ENCODE data around the gene LAMA3. TPM values are rescaled to one million over a fixed set of nuclear protein-coding genes. Genes with fewer than 3 reads are reported as not detected.

Gene LAMA3
- total RNA-seq, 2 donors from 2014 or later = 0.19 TPM; not detected in 1

GRCh38 chr18:24000613-24001490 is 311.6 kb downstream of the LAMA3 start:
- Mint-ChIP-seq H3K27me3 (ENCODE audit: low read depth) (no peaks in the 10 kb centered on the region), H3K36me3 (ENCODE audit: insufficient read depth in 2 of 2) (no peaks in the 10 kb centered on the region), H3K4me3 (peak overlapping the region in 1 of 2 donors; percentile 71), H3K27ac (peak overlapping the region; percentile 35), H3K4me1 (ENCODE audit: low read depth) (peaks cover 33% of the 10 kb centered on the region), H3K9me3 (peaks cover 0 to 2% of the 10 kb centered on the region in 2 donors)
- DNase-seq (no peak), ATAC-seq (replicated peaks in 1 of 2) (peak; percentile 52 to 75)

DNA sequence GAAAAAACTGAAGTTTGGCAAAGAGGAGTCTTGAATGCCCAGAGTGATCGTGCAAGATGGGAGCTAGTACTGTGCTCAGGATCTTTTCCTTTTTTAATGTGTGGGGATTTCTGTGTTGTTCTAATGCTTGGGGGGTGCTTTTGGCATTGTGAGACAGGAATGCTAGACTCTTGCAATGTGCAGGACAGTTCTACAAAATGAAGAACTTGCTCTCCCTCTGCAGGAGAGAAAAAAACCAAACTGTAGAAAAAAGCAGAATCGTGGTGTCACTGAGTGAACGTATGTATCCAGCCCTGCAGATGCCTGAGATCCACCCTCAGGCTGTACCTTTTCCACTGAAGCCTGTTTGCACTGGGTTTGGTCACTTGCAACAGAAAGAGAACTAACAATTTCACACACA is 313.2 kb downstream of the LAMA3 start:
- Mint-ChIP-seq H3K4me1 (ENCODE audit: low read depth) (peaks cover 33% of the 10 kb centered on the region), H3K4me3 (no peak overlapping the region)
- no peak for DNase-seq

DNA sequence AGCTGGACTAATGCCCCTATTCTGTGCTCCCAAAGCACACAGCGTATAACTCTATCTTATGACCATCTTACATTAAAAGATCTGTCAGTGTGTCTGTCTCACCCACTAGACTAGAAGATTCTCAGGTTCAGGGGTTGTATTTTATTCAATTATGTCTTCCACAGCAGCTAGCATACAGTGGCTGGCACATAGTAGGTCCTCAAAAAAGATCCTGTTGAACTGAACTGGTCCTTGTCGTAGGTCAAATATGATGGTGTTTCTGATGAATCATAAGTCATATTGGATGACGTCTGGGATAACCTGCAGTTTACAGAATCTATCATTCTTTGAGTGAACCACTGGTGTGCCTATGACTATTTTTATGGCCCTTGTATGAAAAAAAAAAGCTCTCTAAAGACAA is 314.0 kb downstream of the LAMA3 start:
- peaks cover 38% of the 10 kb centered on the region for H3K4me1 Mint-ChIP-seq (ENCODE audit: low read depth)

More for the DNA sequence above, 313.2 kb downstream of the LAMA3 start:
- H3K9me3 Mint-ChIP-seq = peaks cover 0 to 2% of the 10 kb centered on the region in 2 donors
- ATAC-seq (replicated peaks in 1 of 2) = no peak
- no peaks in the 10 kb centered on the region for H3K27me3 Mint-ChIP-seq (ENCODE audit: low read depth)
- H3K36me3 Mint-ChIP-seq (ENCODE audit: insufficient read depth in 2 of 2) = no peaks in the 10 kb centered on the region
- no peak overlapping the region for H3K27ac Mint-ChIP-seq

GRCh38 chr18:24003903-24004640 is 314.8 kb downstream of the LAMA3 start:
- no peak overlapping the region for H3K27ac Mint-ChIP-seq
- no peak for DNase-seq
- peaks cover 45% of the 10 kb centered on the region for H3K4me1 Mint-ChIP-seq (ENCODE audit: low read depth)
- ATAC-seq (replicated peaks in 1 of 2) = no peak
- H3K36me3 Mint-ChIP-seq (ENCODE audit: insufficient read depth in 2 of 2) = no peaks in the 10 kb centered on the region
- H3K27me3 Mint-ChIP-seq (ENCODE audit: low read depth) = peaks cover 13% of the 10 kb centered on the region
- H3K4me3 Mint-ChIP-seq = no peak overlapping the region
- peaks cover 0 to 2% of the 10 kb centered on the region in 2 donors for H3K9me3 Mint-ChIP-seq

More for the DNA sequence above, 314.0 kb downstream of the LAMA3 start:
- Mint-ChIP-seq H3K36me3 (ENCODE audit: insufficient read depth in 2 of 2) (no peaks in the 10 kb centered on the region), H3K27ac (peak overlapping the region; percentile 7), H3K4me3 (no peak overlapping the region), H3K9me3 (peaks cover 0 to 2% of the 10 kb centered on the region in 2 donors), H3K27me3 (ENCODE audit: low read depth) (peaks cover 5% of the 10 kb centered on the region)
- DNase-seq (no peak), ATAC-seq (replicated peaks in 1 of 2) (no peak)

Other genes starting within 250 kb of the LAMA3 start
- gene RIOK3, start 236.2 kb upstream of the LAMA3 start, total RNA-seq = 10 to 100 TPM; 75.9 to 95.8 TPM
- gene RMC1, start 185.9 kb upstream of the LAMA3 start, total RNA-seq = 10 to 100 TPM; 46.8 to 52.3 TPM
- gene NPC1, start 102.9 kb upstream of the LAMA3 start, total RNA-seq = 10 to 100 TPM; 29.3 to 32.4 TPM
- gene ANKRD29, start 26.5 kb upstream of the LAMA3 start, total RNA-seq = not detected

Data from activated T-cell treated with anti-CD3 and anti-CD28 coated beads, Interleukin-2, amount 50 U/mL, for 72 hours (primary cell).